ENCODE data around the gene CACNA1C.

The CACNA1C gene

DNA sequence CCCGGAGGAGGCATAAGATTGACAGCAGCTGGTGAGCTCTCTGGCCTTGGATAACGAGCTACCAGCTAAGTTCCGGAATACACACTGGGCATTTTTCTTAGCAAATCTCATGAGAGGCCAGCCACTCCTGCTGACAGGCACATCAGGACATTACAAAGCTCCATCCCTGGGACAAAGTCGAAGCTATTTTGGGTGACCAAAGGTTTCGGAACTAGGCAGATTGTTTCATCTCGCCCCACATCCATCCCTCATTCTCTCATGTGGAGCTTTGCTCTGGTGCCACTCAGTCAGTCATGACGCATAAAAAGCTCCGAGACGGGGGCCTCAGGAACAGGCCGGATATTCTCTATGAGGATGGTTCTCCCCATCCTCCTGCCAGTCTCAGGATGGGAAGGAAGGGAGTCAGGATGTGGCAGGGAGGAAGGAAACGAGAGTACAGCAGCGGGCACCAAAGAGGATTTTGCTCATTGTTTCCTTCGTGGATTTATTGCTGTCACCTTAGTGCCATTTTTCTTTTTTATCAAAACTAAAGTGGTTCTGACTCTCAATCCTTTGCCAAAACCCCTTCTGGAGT, 488.9 kb downstream of the CACNA1C start:
- Histone ChIP-seq H3K4me3 (ENCODE audit: insufficient read depth, low read depth, low read length) (no peak overlapping the region), H3K36me3 (ENCODE audit: control insufficient read depth, insufficient read depth, low read length) (no peaks in the 10 kb centered on the region), H3K27ac (ENCODE audit: insufficient read depth, low read depth, low read length, poor library complexity, severe bottlenecking) (no peak overlapping the region), H3K4me1 (ENCODE audit: control insufficient read depth, insufficient read depth, low read length) (no peaks in the 10 kb centered on the region), H3K9me3 (ENCODE audit: control insufficient read depth, low read length) (no peaks in the 10 kb centered on the region), H3K27me3 (ENCODE audit: control insufficient read depth, insufficient read depth, low read length, poor library complexity, severe bottlenecking) (no peaks in the 10 kb centered on the region)
- WGBS, 2 experiments: 90 to 93% methylated on average over 13 of the region's 13 CpGs

DNA sequence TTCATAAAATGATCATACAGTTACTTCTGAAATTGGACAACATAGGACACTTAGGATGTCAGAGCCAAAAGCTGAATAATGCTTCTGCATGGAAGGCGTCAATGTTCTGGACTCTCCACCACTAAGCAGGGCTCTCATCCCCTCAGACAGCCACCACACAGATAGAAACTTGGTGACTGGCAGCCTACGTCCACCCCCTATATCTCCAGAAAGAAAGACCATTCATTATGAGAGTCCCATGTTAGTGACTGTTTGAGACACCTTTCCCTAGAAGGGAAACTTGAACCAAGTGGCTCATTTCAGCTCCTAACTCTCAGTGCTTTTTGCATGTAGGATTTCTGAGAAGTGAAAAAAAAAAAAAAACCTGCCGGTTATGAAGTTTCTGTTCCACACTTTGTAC, 491.0 kb downstream of the CACNA1C start:
- H3K27ac ChIP-seq (ENCODE audit: insufficient read depth, low read depth, low read length, poor library complexity, severe bottlenecking): no peak overlapping the region
- no peak overlapping the region for H3K4me3 ChIP-seq (ENCODE audit: insufficient read depth, low read depth, low read length)
- H3K9me3 ChIP-seq (ENCODE audit: control insufficient read depth, low read length): no peaks in the 10 kb centered on the region
- no peaks in the 10 kb centered on the region for H3K36me3 ChIP-seq (ENCODE audit: control insufficient read depth, insufficient read depth, low read length)
- H3K4me1 ChIP-seq (ENCODE audit: control insufficient read depth, insufficient read depth, low read length): no peaks in the 10 kb centered on the region
- 95 to 97% methylated on average over 3 of the region's 3 CpGs for WGBS, 2 experiments
- H3K27me3 ChIP-seq (ENCODE audit: control insufficient read depth, insufficient read depth, low read length, poor library complexity, severe bottlenecking): no peaks in the 10 kb centered on the region

DNA sequence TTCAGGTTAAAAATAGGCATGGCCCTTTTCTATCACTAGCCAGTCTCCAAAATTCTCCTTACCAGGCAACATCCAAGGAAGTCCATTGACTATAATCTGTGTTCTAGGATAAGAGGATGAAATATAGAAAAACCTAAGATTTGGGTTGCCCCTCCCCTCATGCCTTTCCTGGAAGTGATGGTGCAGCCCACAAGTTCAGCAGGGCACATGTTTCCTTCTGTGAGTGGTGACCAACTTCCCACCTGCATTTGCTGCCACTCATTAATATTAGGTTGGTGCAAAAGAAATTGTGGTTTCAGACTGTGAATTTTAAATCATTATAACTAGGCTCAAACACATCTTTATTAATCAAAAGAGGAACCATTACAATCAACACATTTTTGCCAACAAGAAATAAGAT, 491.4 kb downstream of the CACNA1C start:
- H3K27ac ChIP-seq (ENCODE audit: insufficient read depth, low read depth, low read length, poor library complexity, severe bottlenecking): no peak overlapping the region
- no peak overlapping the region for H3K4me3 ChIP-seq (ENCODE audit: insufficient read depth, low read depth, low read length)
- no peaks in the 10 kb centered on the region for H3K27me3 ChIP-seq (ENCODE audit: control insufficient read depth, insufficient read depth, low read length, poor library complexity, severe bottlenecking)
- H3K4me1 ChIP-seq (ENCODE audit: control insufficient read depth, insufficient read depth, low read length): no peaks in the 10 kb centered on the region
- H3K9me3 ChIP-seq (ENCODE audit: control insufficient read depth, low read length): no peaks in the 10 kb centered on the region
- no peaks in the 10 kb centered on the region for H3K36me3 ChIP-seq (ENCODE audit: control insufficient read depth, insufficient read depth, low read length)

DNA sequence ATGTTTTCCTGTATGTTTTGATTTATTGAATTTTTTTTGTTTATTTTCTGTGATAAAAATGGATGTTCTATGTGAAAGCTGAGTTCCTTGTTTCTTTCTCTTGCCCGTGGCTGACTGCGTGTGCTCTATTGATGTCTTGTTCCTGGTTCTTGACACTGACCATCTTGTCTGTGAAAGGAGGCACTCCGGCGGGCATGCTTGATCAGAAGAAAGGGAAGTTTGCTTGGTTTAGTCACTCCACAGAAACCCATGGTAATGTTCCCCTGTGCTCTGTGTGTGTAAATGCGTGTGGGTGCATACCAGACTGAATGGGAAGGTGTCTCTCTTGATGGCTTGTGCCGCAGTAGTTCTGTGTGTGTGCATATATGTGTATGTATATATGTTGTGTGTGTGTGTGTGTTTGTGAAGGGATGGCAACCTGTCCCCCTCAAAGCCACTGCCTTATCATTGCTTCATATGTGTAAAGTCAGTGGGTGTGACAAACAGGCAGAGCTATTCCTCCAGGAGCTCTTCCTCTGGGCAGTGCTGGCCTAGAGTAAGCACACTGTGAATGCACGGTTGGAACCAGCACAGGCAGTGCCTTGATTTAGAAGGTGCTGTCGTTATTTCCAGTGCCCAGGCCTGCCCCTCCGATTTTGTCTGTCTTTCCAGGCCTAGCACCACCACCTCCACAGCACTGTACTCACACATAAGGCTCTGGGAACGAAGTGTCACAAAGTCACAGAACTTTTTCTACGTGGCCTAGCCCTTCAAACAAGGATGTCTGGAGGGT, 494.7 kb downstream of the CACNA1C start:
- no peak overlapping the region for H3K27ac ChIP-seq (ENCODE audit: insufficient read depth, low read depth, low read length, poor library complexity, severe bottlenecking)
- H3K9me3 ChIP-seq (ENCODE audit: control insufficient read depth, low read length): no peaks in the 10 kb centered on the region
- no peaks in the 10 kb centered on the region for H3K36me3 ChIP-seq (ENCODE audit: control insufficient read depth, insufficient read depth, low read length)
- H3K4me3 ChIP-seq (ENCODE audit: insufficient read depth, low read depth, low read length): no peak overlapping the region
- no peaks in the 10 kb centered on the region for H3K27me3 ChIP-seq (ENCODE audit: control insufficient read depth, insufficient read depth, low read length, poor library complexity, severe bottlenecking)
- H3K4me1 ChIP-seq (ENCODE audit: control insufficient read depth, insufficient read depth, low read length): no peaks in the 10 kb centered on the region
- 92 to 93% methylated on average over 10 to 11 of the region's 11 CpGs for WGBS, 2 experiments

DNA sequence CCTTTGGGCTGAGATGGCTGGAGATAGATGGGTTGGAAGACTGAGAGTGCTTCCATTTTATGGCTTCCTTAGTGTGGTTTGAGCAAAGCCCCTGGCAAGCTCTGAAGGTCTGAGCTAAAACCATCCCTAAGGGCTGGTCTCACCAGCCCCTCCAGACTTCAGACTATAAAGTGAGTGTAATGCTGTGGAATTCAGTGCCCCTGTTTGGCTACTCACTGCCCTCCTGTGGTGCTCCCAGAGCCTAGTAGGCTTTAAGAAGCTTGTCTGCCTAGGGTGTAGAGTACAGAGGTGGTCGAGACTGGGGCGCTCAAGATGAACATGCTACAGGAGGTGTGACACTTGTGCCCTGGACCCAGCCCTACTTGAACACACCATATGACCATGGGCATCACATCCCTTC, 495.3 kb downstream of the CACNA1C start:
- no peaks in the 10 kb centered on the region for H3K9me3 ChIP-seq (ENCODE audit: control insufficient read depth, low read length)
- no peaks in the 10 kb centered on the region for H3K4me1 ChIP-seq (ENCODE audit: control insufficient read depth, insufficient read depth, low read length)
- WGBS, 2 experiments: 93 to 94% methylated on average over 2 of the region's 2 CpGs
- no peaks in the 10 kb centered on the region for H3K27me3 ChIP-seq (ENCODE audit: control insufficient read depth, insufficient read depth, low read length, poor library complexity, severe bottlenecking)
- H3K36me3 ChIP-seq (ENCODE audit: control insufficient read depth, insufficient read depth, low read length): no peaks in the 10 kb centered on the region
- H3K27ac ChIP-seq (ENCODE audit: insufficient read depth, low read depth, low read length, poor library complexity, severe bottlenecking): no peak overlapping the region
- no peak overlapping the region for H3K4me3 ChIP-seq (ENCODE audit: insufficient read depth, low read depth, low read length)

DNA sequence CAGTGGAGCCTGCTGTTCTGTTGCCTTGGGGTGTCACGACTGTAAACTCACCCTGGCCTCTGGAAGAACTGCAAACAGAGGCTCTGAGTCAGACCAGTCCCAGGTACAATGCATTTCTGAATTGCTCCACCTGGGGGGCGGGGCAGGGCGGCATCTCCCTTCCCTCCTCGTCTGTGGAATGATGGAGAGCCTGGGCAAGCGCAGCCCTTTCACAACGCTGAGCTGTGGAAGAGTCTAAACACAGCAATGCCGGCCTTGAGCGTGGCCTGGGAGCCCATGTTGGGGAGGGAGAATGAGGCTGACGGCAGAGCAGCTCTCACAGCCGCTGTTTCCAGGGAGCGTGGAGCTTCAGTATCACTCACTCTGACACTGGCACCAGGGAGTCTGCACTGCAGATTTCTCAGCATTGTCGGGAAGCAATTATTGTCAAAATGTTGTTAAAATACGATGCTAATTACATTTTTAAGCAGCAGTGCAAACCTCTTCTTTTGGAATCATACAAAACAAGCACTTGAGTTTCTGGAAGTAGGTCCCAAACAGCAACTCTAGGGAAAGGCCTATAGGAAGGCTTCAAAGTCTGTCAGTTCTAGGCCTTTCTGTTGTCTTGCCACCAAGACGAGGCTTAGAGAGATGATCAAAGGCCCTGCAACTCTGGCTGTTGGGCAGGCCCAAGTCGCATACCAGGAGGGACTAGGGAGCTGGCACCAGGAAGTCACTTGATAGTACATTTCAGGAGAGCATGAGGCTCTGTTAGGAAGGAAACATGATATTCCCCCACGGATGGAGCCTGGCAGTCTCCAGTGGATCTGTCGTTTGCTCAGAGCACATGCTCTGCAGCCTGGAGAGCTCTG, 498.0 kb downstream of the CACNA1C start:
- H3K4me1 ChIP-seq (ENCODE audit: control insufficient read depth, insufficient read depth, low read length): no peaks in the 10 kb centered on the region
- no peak overlapping the region for H3K4me3 ChIP-seq (ENCODE audit: insufficient read depth, low read depth, low read length)
- no peaks in the 10 kb centered on the region for H3K36me3 ChIP-seq (ENCODE audit: control insufficient read depth, insufficient read depth, low read length)
- no peak overlapping the region for H3K27ac ChIP-seq (ENCODE audit: insufficient read depth, low read depth, low read length, poor library complexity, severe bottlenecking)
- no peaks in the 10 kb centered on the region for H3K9me3 ChIP-seq (ENCODE audit: control insufficient read depth, low read length)
- WGBS, 2 experiments: 88 to 90% methylated on average over 17 of the region's 17 CpGs
- H3K27me3 ChIP-seq (ENCODE audit: control insufficient read depth, insufficient read depth, low read length, poor library complexity, severe bottlenecking): no peaks in the 10 kb centered on the region

DNA sequence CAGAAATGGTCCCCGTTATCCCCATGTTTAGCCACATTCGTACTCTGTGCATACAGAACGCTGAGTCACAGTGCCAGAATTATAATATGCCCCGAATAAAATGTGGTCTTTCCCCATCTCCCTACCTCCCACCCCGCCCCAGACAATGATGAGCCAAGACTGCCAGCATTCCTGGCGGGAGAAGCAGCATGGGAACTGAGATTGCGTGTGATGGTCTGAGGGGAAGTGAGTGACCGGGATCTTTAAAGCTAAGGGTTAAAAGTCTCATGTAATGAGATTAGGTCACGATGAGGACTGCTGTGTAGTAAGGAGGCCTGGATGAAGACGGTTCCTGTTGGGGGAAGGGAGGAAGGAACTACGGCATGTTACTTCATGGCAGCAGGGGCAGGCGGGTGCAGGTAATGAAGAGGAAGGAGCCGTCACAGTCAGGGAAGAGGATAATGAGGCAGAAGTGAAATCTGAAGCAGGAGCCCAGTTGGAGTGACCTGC, 498.7 kb downstream of the CACNA1C start:
- Histone ChIP-seq H3K9me3 (ENCODE audit: control insufficient read depth, low read length) (no peaks in the 10 kb centered on the region), H3K27me3 (ENCODE audit: control insufficient read depth, insufficient read depth, low read length, poor library complexity, severe bottlenecking) (no peaks in the 10 kb centered on the region), H3K27ac (ENCODE audit: insufficient read depth, low read depth, low read length, poor library complexity, severe bottlenecking) (no peak overlapping the region), H3K4me3 (ENCODE audit: insufficient read depth, low read depth, low read length) (no peak overlapping the region), H3K36me3 (ENCODE audit: control insufficient read depth, insufficient read depth, low read length) (no peaks in the 10 kb centered on the region), H3K4me1 (ENCODE audit: control insufficient read depth, insufficient read depth, low read length) (no peaks in the 10 kb centered on the region)
- WGBS, 2 experiments: 87 to 90% methylated on average over 13 of the region's 13 CpGs

DNA sequence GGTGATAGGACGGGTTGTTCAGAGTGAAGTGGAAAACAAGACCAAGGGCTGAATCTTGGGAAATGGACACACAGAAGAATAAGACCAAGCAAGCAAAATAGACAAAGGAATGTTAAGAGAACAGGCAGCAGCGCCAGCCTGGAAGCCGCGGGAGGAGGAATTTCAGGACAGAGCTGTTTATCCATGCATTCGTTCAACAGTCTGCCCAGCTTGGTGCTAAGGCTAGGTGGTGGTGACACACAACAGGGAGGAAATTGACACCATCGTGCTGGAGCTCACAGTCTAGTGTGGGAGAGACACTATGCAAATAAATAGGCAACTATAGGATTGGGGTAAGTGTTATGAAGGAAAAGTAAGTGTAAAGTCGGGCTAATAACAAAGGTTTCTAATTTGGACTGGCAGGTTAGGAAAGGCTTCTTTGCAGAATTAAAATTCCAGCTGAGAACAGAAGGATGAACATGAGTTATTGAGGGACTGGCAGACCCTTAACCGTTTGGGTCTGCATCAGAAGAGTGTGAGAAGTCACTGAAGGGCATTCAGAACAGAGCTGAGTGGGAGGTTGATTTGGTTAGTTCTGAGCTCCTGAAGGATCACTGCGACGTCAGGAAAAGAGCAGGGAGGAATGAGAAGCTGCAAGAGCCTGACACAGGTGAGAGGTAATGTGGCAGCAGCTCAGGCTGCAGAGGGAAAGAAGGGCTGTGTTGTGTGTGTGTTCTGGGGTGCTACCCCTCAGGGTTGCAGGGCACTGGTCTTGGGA, 499.4 kb downstream of the CACNA1C start:
- H3K27me3 ChIP-seq (ENCODE audit: control insufficient read depth, insufficient read depth, low read length, poor library complexity, severe bottlenecking): no peaks in the 10 kb centered on the region
- no peaks in the 10 kb centered on the region for H3K36me3 ChIP-seq (ENCODE audit: control insufficient read depth, insufficient read depth, low read length)
- WGBS, 2 experiments: 89% methylated on average over 10 of the region's 10 CpGs
- no peak overlapping the region for H3K27ac ChIP-seq (ENCODE audit: insufficient read depth, low read depth, low read length, poor library complexity, severe bottlenecking)
- no peak overlapping the region for H3K4me3 ChIP-seq (ENCODE audit: insufficient read depth, low read depth, low read length)
- H3K9me3 ChIP-seq (ENCODE audit: control insufficient read depth, low read length): no peaks in the 10 kb centered on the region
- H3K4me1 ChIP-seq (ENCODE audit: control insufficient read depth, insufficient read depth, low read length): no peaks in the 10 kb centered on the region

DNA sequence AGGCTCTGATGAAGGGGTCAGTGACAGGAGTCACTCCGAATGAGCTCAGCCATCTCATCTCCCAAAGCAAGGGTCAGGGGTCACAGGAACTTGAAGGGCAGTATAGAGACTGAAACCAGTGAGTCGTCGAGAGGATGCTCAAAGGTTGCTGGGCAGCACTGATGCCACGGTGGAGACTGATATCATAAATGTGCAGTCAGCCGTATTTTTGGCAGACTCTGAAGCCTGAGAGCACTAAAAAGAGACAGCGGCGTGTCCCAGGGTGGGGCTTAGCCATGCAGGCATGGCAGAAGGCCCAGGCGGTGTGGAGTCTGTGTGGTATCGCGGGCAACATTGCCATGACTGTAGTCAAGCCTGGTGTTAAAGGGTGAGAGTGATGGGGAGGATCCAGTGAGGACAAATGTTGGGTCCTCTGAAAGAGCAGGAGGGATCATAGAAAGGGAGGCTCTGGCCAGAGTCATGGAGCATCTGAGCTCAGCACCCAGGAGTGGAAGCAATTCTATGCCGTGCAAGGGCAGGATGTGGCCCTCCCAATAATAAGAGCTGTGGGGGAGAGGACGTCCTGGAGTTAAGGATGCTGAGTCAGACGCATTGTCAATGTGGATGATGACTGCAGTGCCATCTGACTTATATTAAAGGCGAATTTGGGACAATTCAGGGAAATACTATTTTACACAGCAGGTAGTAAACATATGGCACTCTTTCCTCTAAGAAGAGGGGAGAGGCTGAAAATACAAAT, 500.8 kb downstream of the CACNA1C start:
- Histone ChIP-seq H3K27me3 (ENCODE audit: control insufficient read depth, insufficient read depth, low read length, poor library complexity, severe bottlenecking) (no peaks in the 10 kb centered on the region), H3K4me1 (ENCODE audit: control insufficient read depth, insufficient read depth, low read length) (no peaks in the 10 kb centered on the region), H3K9me3 (ENCODE audit: control insufficient read depth, low read length) (no peaks in the 10 kb centered on the region), H3K4me3 (ENCODE audit: insufficient read depth, low read depth, low read length) (no peak overlapping the region), H3K27ac (ENCODE audit: insufficient read depth, low read depth, low read length, poor library complexity, severe bottlenecking) (no peak overlapping the region), H3K36me3 (ENCODE audit: control insufficient read depth, insufficient read depth, low read length) (no peaks in the 10 kb centered on the region)
- WGBS, 2 experiments: 92 to 94% methylated on average over 14 of the region's 14 CpGs
